GM12892 (cell line): Measurements from ENCODE around the gene SMIM22.

ENCODE experiments used
- POLR2A ChIP-seq: IDR thresholded peaks from 2 replicates; pipeline ENCODE4 v1.6.1; 2011; ENCODE audit warnings: low read depth, low read length, control low read depth
- POLR2AphosphoS5 ChIP-seq: IDR thresholded peaks from 2 replicates; pipeline ENCODE4 v1.6.1; 2011; ENCODE audit warnings: low read depth, low read length, control low read depth

GRCh38 chr16:4837733-4838501 is 42.7 kb downstream of the SMIM22 start:
- TF ChIP-seq POLR2A (no peak), POLR2AphosphoS5 (no peak)
